ENCODE results near the gene SPON1. TPM values are rescaled to one million over a fixed set of nuclear protein-coding genes. Genes with fewer than 3 reads are reported as not detected.

SPON1 gene
- total RNA-seq (2021; fragmentation: NEBNext Ultra II Directional; extraction: Animal tissue kit (Norgen Biotek cat#: 25700)): not detected
- long read RNA-seq, partial matches to known transcripts: 0 of 1 reads
- long read RNA-seq, other reads (novel, unspliced or antisense): 1 of 1 reads

DNA sequence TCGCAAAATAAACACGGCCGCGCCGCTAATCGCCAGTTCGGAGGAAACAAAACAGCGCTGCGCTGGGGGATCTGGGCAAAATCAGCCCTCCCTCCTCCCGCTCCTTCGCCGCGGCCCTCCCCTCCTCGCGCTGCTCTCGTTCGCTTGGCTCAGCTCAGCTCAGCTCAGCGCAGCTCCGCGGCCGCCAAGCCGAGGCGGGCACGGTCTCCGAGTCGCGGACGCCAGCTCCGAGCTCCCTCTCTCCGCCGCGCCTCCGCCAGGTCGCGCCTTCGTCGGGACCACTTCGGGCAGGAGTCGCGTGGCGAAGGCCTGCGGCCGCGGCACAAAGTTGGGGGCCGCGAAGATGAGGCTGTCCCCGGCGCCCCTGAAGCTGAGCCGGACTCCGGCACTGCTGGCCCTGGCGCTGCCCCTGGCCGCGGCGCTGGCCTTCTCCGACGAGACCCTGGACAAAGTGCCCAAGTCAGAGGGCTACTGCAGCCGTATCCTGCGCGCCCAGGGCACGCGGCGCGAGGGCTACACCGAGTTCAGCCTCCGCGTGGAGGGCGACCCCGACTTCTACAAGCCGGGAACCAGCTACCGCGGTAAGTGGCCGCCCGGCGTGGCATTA lies at the start of gene SPON1:
Gene SPON1 (plus strand): TSS at position 162 of the 607 bp plus-strand sequence. CDS start 182 bp downstream, at position 344.
- H3K36me3 Mint-ChIP-seq (ENCODE audit: low read depth): no peaks in the 10 kb centered on the region
- no peak within 1 kb of the TSS for H3K4me3 Mint-ChIP-seq
- no peak for TF ChIP-seq CTCF (IDR thresholded peaks at IDR 0.05)
- no peak within 1 kb of the TSS for H3K27ac Mint-ChIP-seq
- no peak for DNase-seq
- H3K9me3 Mint-ChIP-seq: no peaks in the 10 kb centered on the region
- peaks cover 41% of the 10 kb centered on the region for H3K27me3 Mint-ChIP-seq (ENCODE audit: insufficient read depth)
- no peaks in the 10 kb centered on the region for H3K4me1 Mint-ChIP-seq (ENCODE audit: low read depth)

DNA sequence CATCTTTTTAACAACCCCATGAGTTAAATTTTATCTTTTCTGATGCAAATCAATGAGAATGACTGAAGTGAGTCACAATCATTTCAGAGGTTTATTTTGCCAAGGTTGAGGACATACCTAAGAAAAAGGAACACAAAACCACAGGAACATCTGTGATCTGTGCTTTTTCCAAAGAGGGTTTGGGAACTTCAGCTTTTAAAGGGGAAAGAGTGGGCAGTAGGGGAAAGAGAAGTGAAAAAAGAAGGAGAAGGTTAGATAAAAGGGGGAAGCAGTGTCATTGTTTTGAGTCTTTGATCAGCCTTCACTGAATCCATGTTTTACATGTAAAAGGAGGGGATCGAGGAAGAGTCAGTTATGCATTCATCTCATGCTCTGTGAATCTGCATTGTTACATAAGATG lies 45.3 kb upstream of the SPON1 start:
- Mint-ChIP-seq H3K27me3 (ENCODE audit: insufficient read depth) (peaks cover 9% of the 10 kb centered on the region; the same call in 1 of the 2 replicates), H3K9me3 (no peaks in the 10 kb centered on the region)
- no peak for TF ChIP-seq CTCF (IDR thresholded peaks at IDR 0.05)

GRCh38 chr11:13917904-13918303 lies 44.6 kb upstream of the SPON1 start:
- TF ChIP-seq CTCF (IDR thresholded peaks at IDR 0.05): no peak
- H3K36me3 Mint-ChIP-seq (ENCODE audit: low read depth): no peaks in the 10 kb centered on the region

More for the DNA sequence above, 45.3 kb upstream of the SPON1 start:
- Mint-ChIP-seq H3K4me1 (ENCODE audit: low read depth) (no peaks in the 10 kb centered on the region), H3K27ac (no peak overlapping the region), H3K36me3 (ENCODE audit: low read depth) (no peaks in the 10 kb centered on the region), H3K4me3 (no peak overlapping the region)
- DNase-seq: no peak

GRCh38 chr11:13920756-13921155 lies 41.8 kb upstream of the SPON1 start:
- no peak for DNase-seq
- TF ChIP-seq CTCF (IDR thresholded peaks at IDR 0.05): no peak
- H3K36me3 Mint-ChIP-seq (ENCODE audit: low read depth): no peaks in the 10 kb centered on the region
- H3K9me3 Mint-ChIP-seq: no peaks in the 10 kb centered on the region
- H3K4me1 Mint-ChIP-seq (ENCODE audit: low read depth): no peaks in the 10 kb centered on the region
- H3K27me3 Mint-ChIP-seq (ENCODE audit: insufficient read depth): peaks cover 9% of the 10 kb centered on the region; the same call in 1 of the 2 replicates
- H3K4me3 Mint-ChIP-seq: no peak overlapping the region
- no peak overlapping the region for H3K27ac Mint-ChIP-seq

More at GRCh38 chr11:13917904-13918303, 44.6 kb upstream of the SPON1 start:
- Mint-ChIP-seq H3K4me1 (ENCODE audit: low read depth) (no peaks in the 10 kb centered on the region), H3K4me3 (no peak overlapping the region), H3K27me3 (ENCODE audit: insufficient read depth) (peaks cover 9% of the 10 kb centered on the region; the same call in 1 of the 2 replicates), H3K27ac (no peak overlapping the region), H3K9me3 (no peaks in the 10 kb centered on the region)
- DNase-seq: no peak

DNA sequence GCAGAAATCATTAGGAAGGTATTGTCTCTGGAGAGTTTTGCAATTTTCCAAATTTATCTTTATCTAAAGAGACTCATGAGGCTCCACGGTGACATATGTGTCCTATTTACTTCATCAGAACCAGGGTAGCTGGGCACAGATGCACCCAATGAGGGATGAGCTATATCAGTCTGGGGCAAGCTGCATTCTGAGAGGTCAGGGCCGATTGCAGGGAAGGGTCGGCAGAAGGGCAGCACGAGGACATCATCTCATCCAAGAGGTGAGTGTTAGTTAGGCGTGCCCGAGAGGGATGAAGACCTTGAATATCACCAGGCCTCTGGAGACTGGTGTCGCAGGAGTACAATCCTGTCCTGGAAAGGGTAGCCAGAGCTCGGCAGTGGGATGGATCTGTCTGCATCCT lies 41.0 kb upstream of the SPON1 start:
- H3K4me3 Mint-ChIP-seq: no peak overlapping the region
- H3K27ac Mint-ChIP-seq: no peak overlapping the region
- no peaks in the 10 kb centered on the region for H3K9me3 Mint-ChIP-seq
- DNase-seq: no peak
- peaks cover 8% of the 10 kb centered on the region; the same call in 1 of the 2 replicates for H3K27me3 Mint-ChIP-seq (ENCODE audit: insufficient read depth)
- H3K36me3 Mint-ChIP-seq (ENCODE audit: low read depth): no peaks in the 10 kb centered on the region
- no peaks in the 10 kb centered on the region for H3K4me1 Mint-ChIP-seq (ENCODE audit: low read depth)
- no peak for TF ChIP-seq CTCF (IDR thresholded peaks at IDR 0.05)
